Esophagus muscularis mucosa (tissue), 3 donors: ENCODE results near the gene VSX1.

ENCODE experiments used
- POLR2A ChIP-seq: fragments of 450-650 bp; IDR thresholded peaks from one replicate; pipeline ENCODE4 v1.6.1; 2017; ENCODE audit warnings: antibody characterized with exemption, moderate library complexity, mild to moderate bottlenecking, low read depth
- TF ChIP-seq, protein P1 (sequence below), 3 experiments: fragments of 200-600 bp in 2 of 3; fragments of 450-650 bp in 1 of 3; sonication (generic) in 2 of 3; IDR thresholded peaks; one replicate each; pipeline ENCODE4 v1.5.1; 2017 to 2019; ENCODE audit warnings: antibody characterized with exemption in 3 of 3, mild to moderate bottlenecking in 2 of 3, moderate library complexity in 1 of 3

DNA sequence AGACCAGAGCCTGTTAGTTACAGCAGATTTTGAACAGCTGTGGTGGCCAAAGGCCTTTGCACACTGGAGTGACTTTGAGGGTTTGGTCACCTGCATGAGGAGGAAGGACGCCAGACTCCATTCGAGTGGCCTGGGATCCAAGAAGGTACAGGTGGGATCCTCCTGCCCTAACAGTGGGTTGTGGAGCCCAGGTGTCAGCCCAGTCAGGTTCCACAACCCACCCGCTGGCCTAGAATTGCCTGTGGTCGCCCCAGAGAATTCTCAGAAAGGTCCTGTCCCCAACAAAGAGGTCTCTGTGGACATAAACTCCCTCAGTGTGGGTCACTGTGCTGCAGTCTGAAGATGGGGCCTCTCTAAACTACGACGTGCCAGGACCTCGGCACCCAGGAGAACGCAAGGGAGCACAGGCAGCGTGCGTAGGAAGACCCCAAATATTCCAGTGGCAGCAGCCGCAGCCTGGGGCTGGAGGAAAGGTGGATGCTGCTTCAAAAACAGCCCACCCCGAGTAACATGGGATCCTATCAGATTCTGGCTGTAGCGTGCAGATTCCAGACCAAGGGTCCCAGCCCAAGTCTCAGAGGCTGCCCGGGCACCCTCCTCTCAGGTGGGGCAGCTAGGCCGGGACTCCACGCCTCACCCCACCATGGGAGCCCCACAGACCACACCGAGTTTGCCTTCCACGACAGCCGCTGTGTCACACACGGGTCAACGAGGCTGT lies 40.0 kb downstream of the VSX1 start:
- TF ChIP-seq, protein P1, sequence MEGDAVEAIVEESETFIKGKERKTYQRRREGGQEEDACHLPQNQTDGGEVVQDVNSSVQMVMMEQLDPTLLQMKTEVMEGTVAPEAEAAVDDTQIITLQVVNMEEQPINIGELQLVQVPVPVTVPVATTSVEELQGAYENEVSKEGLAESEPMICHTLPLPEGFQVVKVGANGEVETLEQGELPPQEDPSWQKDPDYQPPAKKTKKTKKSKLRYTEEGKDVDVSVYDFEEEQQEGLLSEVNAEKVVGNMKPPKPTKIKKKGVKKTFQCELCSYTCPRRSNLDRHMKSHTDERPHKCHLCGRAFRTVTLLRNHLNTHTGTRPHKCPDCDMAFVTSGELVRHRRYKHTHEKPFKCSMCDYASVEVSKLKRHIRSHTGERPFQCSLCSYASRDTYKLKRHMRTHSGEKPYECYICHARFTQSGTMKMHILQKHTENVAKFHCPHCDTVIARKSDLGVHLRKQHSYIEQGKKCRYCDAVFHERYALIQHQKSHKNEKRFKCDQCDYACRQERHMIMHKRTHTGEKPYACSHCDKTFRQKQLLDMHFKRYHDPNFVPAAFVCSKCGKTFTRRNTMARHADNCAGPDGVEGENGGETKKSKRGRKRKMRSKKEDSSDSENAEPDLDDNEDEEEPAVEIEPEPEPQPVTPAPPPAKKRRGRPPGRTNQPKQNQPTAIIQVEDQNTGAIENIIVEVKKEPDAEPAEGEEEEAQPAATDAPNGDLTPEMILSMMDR (IDR thresholded peaks at IDR 0.05), result no peak
- TF ChIP-seq POLR2A, result no peak
